Measurements from ENCODE around the gene CCDC121. TPM values are rescaled to one million over a fixed set of nuclear protein-coding genes. Genes with fewer than 3 reads are reported as not detected.

The CCDC121 gene
- total and polyA plus RNA-seq, 2 of the 4 experiments (the other 2 are of a cell fraction), result 0.65 to 2.0 TPM

GRCh38 chr2:27647289-27647688 is 18.5 kb upstream of the CCDC121 start:
- no peak overlapping the region for H3K27ac ChIP-seq (ENCODE audit: insufficient read depth, low read length)
- in situ Hi-C loops (cut with MboI; ENCODE audit: low sequenced_read_pairs), result no loop called here
- H3K14ac ChIP-seq (replicated peaks; ENCODE audit: low read depth, low read length), result no peak overlapping the region
- H2BK20ac ChIP-seq (ENCODE audit: low read depth, low read length), result no peak overlapping the region
- no peak overlapping the region for H2AK5ac ChIP-seq (ENCODE audit: low read depth, low read length)
- peaks cover 3 to 4% of the 10 kb centered on the region in 2 experiments; a peak in 2 of 4 replicates for H3K79me1 ChIP-seq (ENCODE audit: low read depth in 1 of 2, low read length in 2 of 2)
- no TSS peak for BruUV-seq (replicated peaks)
- no peak overlapping the region for H3K9ac ChIP-seq (ENCODE audit: low read depth, low read length)
- ChIA-PET CTCF (interaction anchor here (0.6 kb wide), 1 partner anchor 15 kb away, joined by 3 read pairs; no protein-coding TSS in a partner anchor), POLR2A (ENCODE audit: unreplicated experiment) (no interaction called here)
- no peak overlapping the region for H3K4ac ChIP-seq (ENCODE audit: low read depth, low read length)
- ATAC-seq (ENCODE audit: low read depth) (peak; percentile 84), DNase-seq (peak; percentile 84)
- dilution Hi-C loops (cut with HindIII; ENCODE audit: low sequenced_read_pairs, unreplicated experiment), result no loop called here
- no peak overlapping the region for H3K4me3 ChIP-seq (ENCODE audit: insufficient read depth, low read depth, low read length)
- H3K27me3 ChIP-seq (ENCODE audit: control insufficient read depth, insufficient read depth, low read length), result no peaks in the 10 kb centered on the region
- H3K4me1 ChIP-seq (ENCODE audit: control insufficient read depth, insufficient read depth, low read length), result no peaks in the 10 kb centered on the region
- H3K23ac ChIP-seq (ENCODE audit: low read depth, low read length), result no peak overlapping the region
- no peak overlapping the region for H4K5ac ChIP-seq (ENCODE audit: low read depth, low read length)
- H3K36me3 ChIP-seq (ENCODE audit: control insufficient read depth, insufficient read depth, low read length), result peaks cover 28% of the 10 kb centered on the region
- H3K4me2 ChIP-seq (ENCODE audit: low read depth, low read length), result no peak overlapping the region
- H3K9me1 ChIP-seq (ENCODE audit: insufficient read depth, low read length), result 0 out of 2 replicates have a peak, but pooled peaks cover 2% of the 10 kb centered on the region
- H2AFZ ChIP-seq (replicated peaks; ENCODE audit: low read length, poor library complexity), result no peak overlapping the region
- H4K91ac ChIP-seq (ENCODE audit: insufficient read depth, low read depth, low read length), result no peak overlapping the region
- no peak overlapping the region for H3K18ac ChIP-seq (ENCODE audit: low read depth, low read length)
- H2AK9ac ChIP-seq (replicated peaks; ENCODE audit: low read depth, low read length, poor library complexity), result no peak overlapping the region
- H4K8ac ChIP-seq (ENCODE audit: low read depth in 2 of 2, low read length in 2 of 2), result no peak overlapping the region
- no peak overlapping the region for H2BK120ac ChIP-seq (ENCODE audit: low read depth, low read length)
- H3K9me3 ChIP-seq (ENCODE audit: control insufficient read depth, insufficient read depth, low read length), result no peaks in the 10 kb centered on the region
- no peak overlapping the region for H2BK15ac ChIP-seq (ENCODE audit: low read depth, low read length)
- TF ChIP-seq CTCF (conservative IDR thresholded peaks at IDR 0.05; ENCODE audit: low read depth, low read length) (0 out of 2 replicates have a peak, but pooled peaks have one; percentile 8), SMC3 (IDR thresholded peaks at IDR 0.05; ENCODE audit: low read depth, low read length) (peak; percentile 14; the same call in 1 of the 2 replicates), RAD21 (IDR thresholded peaks at IDR 0.05; ENCODE audit: low read length) (no peak)
- H3K56ac ChIP-seq (ENCODE audit: extremely low read depth, insufficient read depth, low read length), result no peak overlapping the region
- H4K20me1 ChIP-seq (ENCODE audit: insufficient read depth, low read length), result peaks cover 2% of the 10 kb centered on the region
- intact Hi-C loops (cut with micrococcal nuclease), result no loop called here
- H2BK5ac ChIP-seq (ENCODE audit: low read depth, low read length, poor library complexity, severe bottlenecking), result no peak overlapping the region
